ENCODE results near the gene CA10. TPM values are rescaled to one million over a fixed set of nuclear protein-coding genes. Genes with fewer than 3 reads are reported as not detected.

Gene CA10
- total RNA-seq, 4 donors from 2014 or later: not detected

- no peak overlapping the region for H3K4me3 ChIP-seq
- H3K27me3 ChIP-seq: no peaks in the 10 kb centered on the region
- 78 to 82% methylated on average over 4 of the region's 4 CpGs for WGBS, 2 donors (ENCODE audit: low coverage in 1 of 2)
- H3K9me3 ChIP-seq: no peaks in the 10 kb centered on the region
- no peaks in the 10 kb centered on the region for H3K36me3 ChIP-seq
- H3K27ac ChIP-seq: no peak overlapping the region
- no peak for ATAC-seq
- H3K4me1 ChIP-seq: no peaks in the 10 kb centered on the region
- TF ChIP-seq POLR2A (IDR thresholded peaks at IDR 0.05) (no peak), CTCF (IDR thresholded peaks at IDR 0.05) (no peak), POLR2AphosphoS5 (IDR thresholded peaks at IDR 0.05) (no peak), EP300 (IDR thresholded peaks at IDR 0.05) (no peak)
Measured at GRCh38 chr17:52138752-52139151, 19.8 kb downstream of the CA10 start.

DNA sequence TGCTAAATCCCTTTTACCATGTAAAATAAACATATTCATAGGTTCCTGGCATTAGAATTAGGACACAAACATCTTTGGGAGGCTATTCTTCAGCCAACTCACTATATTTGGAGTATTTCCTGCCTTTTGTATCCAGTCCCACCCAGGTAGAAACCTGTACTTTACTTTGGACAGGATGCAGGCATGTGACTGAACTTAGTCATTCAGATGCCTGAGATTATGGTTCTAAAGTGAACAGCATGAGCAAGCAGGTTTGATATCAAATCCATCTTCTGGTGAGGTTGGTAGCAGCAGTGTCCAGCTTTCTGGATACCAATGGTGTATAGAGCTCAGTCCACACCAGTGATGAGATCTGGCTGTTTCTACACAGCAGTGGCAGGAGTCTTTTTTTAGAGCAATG, 20.2 kb downstream of the CA10 start:
- TF ChIP-seq EP300 (IDR thresholded peaks at IDR 0.05): no peak
- TF ChIP-seq CTCF (IDR thresholded peaks at IDR 0.05): no peak
- no peak for TF ChIP-seq POLR2A (IDR thresholded peaks at IDR 0.05)
- no peak for TF ChIP-seq POLR2AphosphoS5 (IDR thresholded peaks at IDR 0.05)
- no peaks in the 10 kb centered on the region for H3K9me3 ChIP-seq
- H3K27me3 ChIP-seq: no peaks in the 10 kb centered on the region
- no peaks in the 10 kb centered on the region for H3K4me1 ChIP-seq
- no peak overlapping the region for H3K4me3 ChIP-seq
- no peaks in the 10 kb centered on the region for H3K36me3 ChIP-seq
- no peak overlapping the region for H3K27ac ChIP-seq
- no peak for ATAC-seq

- Histone ChIP-seq H3K4me1 (no peaks in the 10 kb centered on the region), H3K27ac (no peak overlapping the region), H3K9me3 (no peaks in the 10 kb centered on the region), H3K27me3 (peaks cover 4% of the 10 kb centered on the region), H3K4me3 (no peak overlapping the region), H3K36me3 (no peaks in the 10 kb centered on the region)
- no peak for ATAC-seq
- whole genome bisulfite sequencing, 2 donors (ENCODE audit: low coverage in 1 of 2): 22 to 29% methylated on average over 4 to 5 of the region's 6 CpGs
- TF ChIP-seq POLR2AphosphoS5 (IDR thresholded peaks at IDR 0.05) (no peak), CTCF (IDR thresholded peaks at IDR 0.05) (no peak), POLR2A (IDR thresholded peaks at IDR 0.05) (no peak), EP300 (IDR thresholded peaks at IDR 0.05) (no peak)
Measured at GRCh38 chr17:52136166-52136565, 22.3 kb downstream of the CA10 start.

DNA sequence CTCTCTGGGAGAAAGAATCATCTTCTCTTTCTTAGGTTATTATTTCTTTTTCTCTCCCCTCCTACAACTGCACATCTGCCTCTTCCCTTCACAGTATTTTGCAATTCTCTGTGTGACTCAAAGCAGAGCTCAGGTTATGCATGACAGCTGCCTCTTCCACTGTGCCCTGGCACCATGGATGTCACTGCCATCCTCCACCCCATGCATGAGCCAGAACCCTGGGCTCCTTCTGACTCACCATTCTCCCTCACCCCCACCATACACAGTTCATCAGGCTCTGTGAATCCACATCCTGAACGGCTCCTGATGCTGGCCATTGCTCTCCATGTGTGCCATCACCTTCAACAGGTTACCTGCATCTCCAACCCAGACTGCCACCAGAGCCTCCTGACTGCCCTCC, 23.9 kb downstream of the CA10 start:
- Histone ChIP-seq H3K27me3 (peaks cover 4% of the 10 kb centered on the region), H3K4me3 (no peak overlapping the region), H3K27ac (no peak overlapping the region), H3K36me3 (no peaks in the 10 kb centered on the region), H3K9me3 (no peaks in the 10 kb centered on the region), H3K4me1 (no peaks in the 10 kb centered on the region)
- no peak for TF ChIP-seq POLR2A (IDR thresholded peaks at IDR 0.05)
- TF ChIP-seq CTCF (IDR thresholded peaks at IDR 0.05): no peak
- TF ChIP-seq POLR2AphosphoS5 (IDR thresholded peaks at IDR 0.05): no peak
- TF ChIP-seq EP300 (IDR thresholded peaks at IDR 0.05): no peak
- WGBS, 2 donors (ENCODE audit: low coverage in 1 of 2): 43% methylated on average over 1 of the region's 1 CpG; no CpG with 5 or more reads in 1 of the 2 donors
- ATAC-seq: no peak

DNA sequence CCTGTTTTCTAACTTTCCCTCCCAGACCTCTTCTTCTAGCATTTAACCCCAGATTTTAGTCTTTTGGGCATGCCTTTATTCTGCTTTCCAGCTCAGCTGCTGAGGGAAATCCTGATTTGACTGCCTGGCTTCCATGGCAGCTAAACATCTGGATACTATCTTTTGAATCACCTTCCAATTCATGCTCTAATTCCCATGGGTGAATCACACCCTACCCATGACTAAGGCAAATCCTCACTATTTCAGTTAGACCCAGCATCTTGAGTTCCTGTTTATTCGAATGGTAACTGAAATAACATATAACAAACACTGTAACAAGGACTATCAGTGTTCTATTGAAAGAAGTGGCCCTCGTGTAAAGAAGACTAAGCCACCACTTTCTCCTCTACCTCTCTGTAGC, 29.8 kb downstream of the CA10 start:
- WGBS, 2 donors (ENCODE audit: low coverage in 1 of 2): 45 to 62% methylated on average over 2 of the region's 2 CpGs
- Histone ChIP-seq H3K27ac (no peak overlapping the region), H3K4me1 (no peaks in the 10 kb centered on the region), H3K9me3 (no peaks in the 10 kb centered on the region), H3K27me3 (peaks cover 4% of the 10 kb centered on the region), H3K36me3 (no peaks in the 10 kb centered on the region), H3K4me3 (no peak overlapping the region)
- no peak for TF ChIP-seq EP300 (IDR thresholded peaks at IDR 0.05)
- no peak for TF ChIP-seq CTCF (IDR thresholded peaks at IDR 0.05)
- no peak for TF ChIP-seq POLR2A (IDR thresholded peaks at IDR 0.05)
- TF ChIP-seq POLR2AphosphoS5 (IDR thresholded peaks at IDR 0.05): no peak
- no peak for ATAC-seq

All from gastroesophageal sphincter (tissue), 4 donors.